GM13976 (cell line): ENCODE results near the gene ABR.

ENCODE experiments used
- DNase-seq: peaks from one replicate; pipeline ENCODE4 v3.0.0; 2012; ENCODE audit warnings: low spot score
- in situ Hi-C: fragments of 300-500 bp; cut with MboI; formaldehyde crosslinking; loops from one replicate; pipeline ENCODE4 v1.12.0; 2022; ENCODE audit warnings: low sequenced_read_pairs, mixed read lengths, inconsistent platforms; ENCODE audit not compliant: unreplicated experiment
- TF ChIP-seq, protein P1 (sequence below): IDR thresholded peaks from 2 replicates; pipeline ENCODE4 v1.5.1; 2012; ENCODE audit warnings: borderline replicate concordance, mild to moderate bottlenecking; ENCODE audit not compliant: insufficient read depth; ENCODE audit errors: extremely low read depth, missing control alignments, control extremely low read depth

Gene ABR

DNA sequence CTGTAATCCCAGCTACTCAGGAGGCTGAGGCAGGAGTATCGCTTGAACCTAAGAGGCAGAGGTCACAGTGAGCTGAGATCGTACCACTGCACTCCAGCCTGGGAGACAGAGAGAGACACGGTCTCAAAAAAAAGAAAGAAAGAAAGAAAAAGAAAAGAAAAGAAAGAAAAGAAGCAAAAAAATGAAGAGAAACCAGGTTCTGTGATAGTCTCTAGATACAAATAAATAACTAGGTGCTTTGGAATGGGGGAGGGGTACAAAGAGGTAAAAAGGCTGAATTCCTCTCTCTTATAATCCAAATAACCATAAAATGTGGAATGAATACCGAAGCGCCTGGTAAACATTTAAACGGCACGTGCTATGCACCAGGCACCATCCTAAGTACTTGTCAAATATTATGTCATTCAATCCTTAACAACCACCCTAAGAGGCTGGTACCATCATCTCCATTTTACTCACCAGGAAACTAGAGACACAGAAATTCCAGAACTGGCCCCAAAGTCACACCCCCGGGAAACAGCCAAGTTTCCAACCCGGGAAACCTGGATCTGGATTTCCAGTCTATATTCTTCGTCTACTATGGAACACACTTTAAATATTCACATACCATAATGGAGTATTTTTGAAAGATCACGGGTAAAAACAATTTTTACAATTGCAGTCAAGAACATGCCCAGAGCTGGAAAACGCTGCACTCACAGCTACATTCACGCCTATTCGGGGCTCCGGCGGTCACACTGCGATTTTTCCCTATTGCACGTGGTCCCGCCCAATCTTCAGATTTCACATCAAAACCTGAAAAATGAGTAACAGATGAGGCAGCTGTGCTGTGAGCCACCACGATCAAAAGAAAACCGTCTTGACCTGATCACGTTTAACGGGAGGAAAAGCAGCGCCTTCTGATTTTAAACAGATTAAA, 210.7 kb downstream of the ABR start:
- no peak for DNase-seq
- TF ChIP-seq, protein P1, sequence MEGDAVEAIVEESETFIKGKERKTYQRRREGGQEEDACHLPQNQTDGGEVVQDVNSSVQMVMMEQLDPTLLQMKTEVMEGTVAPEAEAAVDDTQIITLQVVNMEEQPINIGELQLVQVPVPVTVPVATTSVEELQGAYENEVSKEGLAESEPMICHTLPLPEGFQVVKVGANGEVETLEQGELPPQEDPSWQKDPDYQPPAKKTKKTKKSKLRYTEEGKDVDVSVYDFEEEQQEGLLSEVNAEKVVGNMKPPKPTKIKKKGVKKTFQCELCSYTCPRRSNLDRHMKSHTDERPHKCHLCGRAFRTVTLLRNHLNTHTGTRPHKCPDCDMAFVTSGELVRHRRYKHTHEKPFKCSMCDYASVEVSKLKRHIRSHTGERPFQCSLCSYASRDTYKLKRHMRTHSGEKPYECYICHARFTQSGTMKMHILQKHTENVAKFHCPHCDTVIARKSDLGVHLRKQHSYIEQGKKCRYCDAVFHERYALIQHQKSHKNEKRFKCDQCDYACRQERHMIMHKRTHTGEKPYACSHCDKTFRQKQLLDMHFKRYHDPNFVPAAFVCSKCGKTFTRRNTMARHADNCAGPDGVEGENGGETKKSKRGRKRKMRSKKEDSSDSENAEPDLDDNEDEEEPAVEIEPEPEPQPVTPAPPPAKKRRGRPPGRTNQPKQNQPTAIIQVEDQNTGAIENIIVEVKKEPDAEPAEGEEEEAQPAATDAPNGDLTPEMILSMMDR: no peak
- in situ Hi-C loops: no loop called here

DNA sequence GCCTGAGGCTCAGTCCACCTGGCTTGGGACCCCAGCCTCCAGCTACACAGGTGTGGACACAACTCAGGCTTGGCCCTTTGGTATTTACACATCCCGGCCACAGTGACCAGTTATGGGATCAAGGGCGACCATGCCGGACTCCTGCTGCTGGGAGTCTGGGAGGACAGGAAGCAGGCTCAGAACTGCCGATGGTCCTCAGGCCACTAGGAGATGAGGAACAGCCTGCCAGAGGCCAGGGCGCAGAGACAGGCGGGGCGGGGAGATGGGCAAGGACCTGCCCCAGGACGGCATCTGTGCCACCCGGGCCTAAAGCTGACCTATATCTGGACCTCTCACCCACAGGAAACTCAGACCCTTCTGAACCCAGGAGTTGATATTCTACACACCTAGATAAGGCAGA, 212.7 kb downstream of the ABR start:
- in situ Hi-C loops: no loop called here
- no peak for DNase-seq
- TF ChIP-seq, protein P1: no peak

DNA sequence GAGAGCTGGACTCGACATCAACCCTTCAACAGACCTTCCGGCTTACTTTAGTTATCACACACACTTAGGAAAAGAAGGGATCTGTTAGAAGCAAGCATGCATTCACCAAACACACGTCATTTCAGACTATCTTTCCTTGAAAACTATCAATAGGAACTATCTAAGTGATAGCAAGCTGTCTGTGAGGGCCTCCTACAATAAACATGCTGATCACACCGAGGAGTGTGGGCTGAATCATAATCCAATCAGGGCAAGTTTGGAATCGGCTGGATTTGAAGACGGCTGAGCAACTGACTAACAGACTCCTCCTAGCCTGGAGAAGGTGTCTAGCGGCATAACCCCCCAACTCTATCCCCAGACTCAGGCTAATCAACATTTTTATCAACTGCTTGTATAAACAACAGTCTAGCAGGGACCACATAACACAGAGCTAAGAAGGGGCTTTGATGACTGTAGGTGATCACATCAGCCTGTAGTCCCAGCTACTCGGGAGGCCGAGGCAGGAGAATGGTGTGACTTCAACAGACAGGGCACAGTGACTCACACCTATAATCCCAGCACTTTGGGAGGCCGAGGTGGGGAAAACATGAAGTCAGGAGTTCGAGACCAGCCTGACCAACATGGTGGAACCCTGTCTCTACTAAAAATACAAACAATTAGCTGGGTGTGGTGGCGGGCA, 214.3 kb downstream of the ABR start:
- in situ Hi-C loops: no loop called here
- DNase-seq: no peak
- TF ChIP-seq, protein P1: no peak

DNA sequence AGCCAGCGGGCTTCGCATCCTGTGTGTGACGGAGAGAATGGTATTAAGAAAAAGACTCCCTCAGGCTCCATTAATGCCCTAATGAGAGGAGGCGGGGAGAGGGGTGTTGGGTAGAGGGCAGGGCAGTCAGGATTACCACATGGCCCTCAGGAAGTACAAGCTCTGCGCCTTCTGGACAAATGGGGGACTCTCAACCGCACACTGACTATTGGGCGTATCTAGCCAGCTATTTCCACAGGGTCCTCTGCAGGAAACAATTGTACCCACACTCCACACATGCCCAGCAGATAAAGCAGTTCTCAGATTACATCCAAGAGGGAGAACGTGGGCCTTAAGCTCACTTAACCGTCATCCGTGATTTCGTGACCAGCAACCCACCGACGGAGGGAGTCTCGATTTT, 214.9 kb downstream of the ABR start:
- in situ Hi-C loops: no loop called here
- TF ChIP-seq, protein P1: no peak

DNA sequence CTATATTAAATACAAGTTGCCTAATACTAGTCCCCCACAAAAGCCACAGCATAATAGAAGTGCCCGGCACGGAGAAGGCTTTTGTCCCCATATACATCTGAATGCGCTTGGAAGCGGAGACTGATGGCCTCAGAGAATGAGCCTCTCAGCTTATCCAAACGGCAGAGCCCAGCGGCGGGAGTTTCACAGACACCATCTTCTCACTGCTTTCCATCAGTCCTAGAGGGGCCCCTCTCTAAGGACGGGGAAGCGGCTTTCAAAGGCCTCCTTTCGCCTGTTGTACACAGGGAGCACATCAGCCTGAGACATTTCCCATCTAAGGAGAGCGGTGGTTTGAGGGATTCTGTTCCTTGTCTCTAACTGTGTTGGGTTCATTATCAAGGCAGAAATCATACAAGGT, 217.1 kb downstream of the ABR start:
- TF ChIP-seq, protein P1: no peak
- in situ Hi-C loops: no loop called here
- DNase-seq: no peak

More for the DNA sequence above, 214.9 kb downstream of the ABR start:
- DNase-seq: no peak

DNA sequence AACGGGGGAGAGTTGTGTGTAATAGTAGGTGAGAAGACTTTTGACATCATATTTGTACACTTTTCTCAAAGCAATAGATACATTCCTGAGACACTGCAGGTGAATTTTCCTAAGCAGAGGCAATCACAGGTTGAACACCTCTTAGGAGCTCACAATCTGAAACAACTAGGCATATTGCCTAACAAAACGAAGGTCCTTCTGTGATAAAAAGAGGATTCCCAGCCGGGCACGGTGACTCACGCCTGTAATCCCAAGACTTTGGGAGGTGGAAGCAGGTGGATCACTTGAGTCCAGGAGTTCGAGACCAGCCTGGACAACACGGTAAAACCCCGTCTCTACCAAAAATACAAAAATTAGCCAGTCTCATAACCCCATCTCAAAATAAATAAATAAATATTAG, 217.6 kb downstream of the ABR start:
- TF ChIP-seq, protein P1: no peak
- DNase-seq: no peak
- in situ Hi-C loops: no loop called here
